ENCODE measurements around the gene NOTO. TPM values are rescaled to one million over a fixed set of nuclear protein-coding genes. Genes with fewer than 3 reads are reported as not detected.

NOTO gene
- total RNA-seq, 1 donor from 2014 or later: not detected

GRCh38 chr2:73233932-73234832, 31.8 kb downstream of the NOTO start, which contains the start of gene CCT7:
Gene CCT7 (plus strand): TSS chr2:73234308. CDS start chr2:73234379, 71 bp downstream.
- peak; percentile 92 to 95 for DNase-seq (ENCODE audit: low read depth in 2 of 2)

GRCh38 chr2:73235315-73236028, 33.1 kb downstream of the NOTO start:
- DNase-seq (ENCODE audit: low read depth in 2 of 2): no peak

GRCh38 chr2:73237168-73237567, 34.8 kb downstream of the NOTO start:
- no peak for DNase-seq (ENCODE audit: low read depth in 2 of 2)

GRCh38 chr2:73238149-73238548, 35.8 kb downstream of the NOTO start:
- no peak for DNase-seq (ENCODE audit: low read depth in 2 of 2)

- DNase-seq (ENCODE audit: low read depth in 2 of 2): peak in 1 of 2 donors; percentile 28
These were observed 36.6 kb downstream of the NOTO start for GRCh38 chr2:73238976-73239375.

- DNase-seq (ENCODE audit: low read depth in 2 of 2): peak; percentile 9 to 92
These were observed 37.4 kb downstream of the NOTO start for GRCh38 chr2:73239776-73240175.

- DNase-seq (ENCODE audit: low read depth in 2 of 2): peak; percentile 32 to 41
These were observed 41.7 kb downstream of the NOTO start for GRCh38 chr2:73243884-73244570.

GRCh38 chr2:73244580-73244979, 42.2 kb downstream of the NOTO start:
- no peak for DNase-seq (ENCODE audit: low read depth in 2 of 2)

GRCh38 chr2:73246850-73247249, 44.5 kb downstream of the NOTO start:
- DNase-seq (ENCODE audit: low read depth in 2 of 2): no peak

- DNase-seq (ENCODE audit: low read depth in 2 of 2): no peak
These were observed 47.3 kb downstream of the NOTO start for GRCh38 chr2:73249636-73250035.

- DNase-seq (ENCODE audit: low read depth in 2 of 2): no peak
These were observed 48.8 kb downstream of the NOTO start for GRCh38 chr2:73250872-73251846.

GRCh38 chr2:73252238-73253027, 50.1 kb downstream of the NOTO start:
- no peak for DNase-seq (ENCODE audit: low read depth in 2 of 2)

- DNase-seq (ENCODE audit: low read depth in 2 of 2): no peak
These were observed 51.0 kb downstream of the NOTO start for GRCh38 chr2:73253400-73253799.

- no peak for DNase-seq (ENCODE audit: low read depth in 2 of 2)
These were observed 51.5 kb downstream of the NOTO start for GRCh38 chr2:73253901-73254300.

- no peak for DNase-seq (ENCODE audit: low read depth in 2 of 2)
These were observed 52.1 kb downstream of the NOTO start for GRCh38 chr2:73254343-73255006.

GRCh38 chr2:73255007-73255644, 52.8 kb downstream of the NOTO start:
- no peak for DNase-seq (ENCODE audit: low read depth in 2 of 2)

GRCh38 chr2:73255907-73256617, 53.7 kb downstream of the NOTO start:
- no peak for DNase-seq (ENCODE audit: low read depth in 2 of 2)

- DNase-seq (ENCODE audit: low read depth in 2 of 2): no peak
These were observed 54.2 kb downstream of the NOTO start for GRCh38 chr2:73256618-73256922.

All from lung microvascular endothelial cell (primary cell).